HEK293 (cell line): ENCODE results near the gene CDK19.

Experiments
- CTCF ChIA-PET: fragments of 350-600 bp; formaldehyde crosslinking; extraction: SDS; loops from one replicate; lab custom pipeline; 2021; ENCODE audit warnings: antibody characterized with exemption; lab: Yijun Ruan, JAX
- POLR2A ChIA-PET: fragments of 300-600 bp; formaldehyde crosslinking; extraction: SDS; loops from one replicate; lab custom pipeline; 2020; ENCODE audit warnings: antibody characterized with exemption, inconsistent platforms; lab: Yijun Ruan, JAX
- H3K27ac ChIP-seq: fragments of 200-500 bp; sonication (Bioruptor generic); 2 replicates; pipeline ENCODE4 v1.5.1; 2014; ENCODE audit warnings: low read depth, low read length, control low read depth, inconsistent platforms; ENCODE audit errors: extremely low read depth
- H3K36me3 ChIP-seq, 2 experiments: fragments of 200-500 bp in 1 of 2; sonication (Bioruptor generic) in 1 of 2; 1 replicate in 1 of 2; 2 replicates in 1 of 2; pipeline ENCODE4 v1.5.1; 2014 to 2017; ENCODE audit warnings: inconsistent platforms in 2 of 2, low read length in 2 of 2; ENCODE audit not compliant: control insufficient read depth in 2 of 2, insufficient read depth in 1 of 2
- H3K4me1 ChIP-seq: fragments of 200-500 bp; sonication (Bioruptor generic); 2 replicates; pipeline ENCODE4 v1.5.1; 2014; ENCODE audit warnings: mild to moderate bottlenecking, low read length, inconsistent platforms; ENCODE audit not compliant: control insufficient read depth, insufficient read depth
- H3K4me3 ChIP-seq: 2 replicates; pipeline ENCODE4 v1.5.1; 2011; ENCODE audit warnings: low read depth, mild to moderate bottlenecking, control low read depth, low read length, moderate library complexity
- H3K9me3 ChIP-seq: fragments of 200-500 bp; sonication (Bioruptor generic); 2 replicates; pipeline ENCODE4 v1.5.1; 2014; ENCODE audit warnings: low read depth, low read length, inconsistent platforms; ENCODE audit not compliant: control insufficient read depth, insufficient read depth
- GLI4 ChIP-seq: fragments of 450-650 bp; formaldehyde crosslinking; IDR thresholded peaks from 2 replicates; pipeline ENCODE4 v1.5.1; 2016; ENCODE audit warnings: missing biosample characterization, missing genetic modification characterization
- KLF16 ChIP-seq: fragments of 450-650 bp; formaldehyde crosslinking; IDR thresholded peaks from 2 replicates; pipeline ENCODE4 v1.5.1; 2017; ENCODE audit warnings: missing biosample characterization, missing genetic modification characterization
- PATZ1 ChIP-seq: fragments of 450-650 bp; formaldehyde crosslinking; IDR thresholded peaks from 2 replicates; pipeline ENCODE4 v1.5.1; 2016; ENCODE audit warnings: missing biosample characterization, missing genetic modification characterization
- PRDM4 ChIP-seq: fragments of 450-650 bp; formaldehyde crosslinking; IDR thresholded peaks from 2 replicates; pipeline ENCODE4 v1.5.1; 2017; ENCODE audit warnings: missing biosample characterization, missing genetic modification characterization
- TRIM28 ChIP-seq: IDR thresholded peaks from 2 replicates; pipeline ENCODE4 v1.6.1; 2011; ENCODE audit warnings: low read length, control low read depth, borderline replicate concordance
- TSHZ1 ChIP-seq: fragments of 450-650 bp; formaldehyde crosslinking; IDR thresholded peaks from 2 replicates; pipeline ENCODE4 v1.5.1; 2016; ENCODE audit warnings: missing biosample characterization, missing genetic modification characterization, borderline replicate concordance
- ZFP41 ChIP-seq: fragments of 450-650 bp; formaldehyde crosslinking; IDR thresholded peaks from 2 replicates; pipeline ENCODE4 v1.5.1; 2016; ENCODE audit warnings: missing biosample characterization, missing genetic modification characterization, borderline replicate concordance
- ZNF214 ChIP-seq: fragments of 450-650 bp; formaldehyde crosslinking; IDR thresholded peaks from 2 replicates; pipeline ENCODE4 v1.5.1; 2017; ENCODE audit warnings: missing biosample characterization, mild to moderate bottlenecking, missing genetic modification characterization, borderline replicate concordance
- ZNF311 ChIP-seq: fragments of 450-650 bp; formaldehyde crosslinking; IDR thresholded peaks from 2 replicates; pipeline ENCODE4 v1.5.1; 2017; ENCODE audit warnings: missing biosample characterization, missing genetic modification characterization, borderline replicate concordance
- ZNF391 ChIP-seq: fragments of 450-650 bp; formaldehyde crosslinking; IDR thresholded peaks from 2 replicates; pipeline ENCODE4 v1.5.1; 2016; ENCODE audit warnings: low read depth, missing biosample characterization, missing genetic modification characterization, borderline replicate concordance
- ZNF513 ChIP-seq: fragments of 450-650 bp; IDR thresholded peaks from 2 replicates; pipeline ENCODE4 v1.5.1; 2018; ENCODE audit warnings: missing biosample characterization, missing genetic modification characterization
- ZNF585B ChIP-seq: fragments of 450-650 bp; formaldehyde crosslinking; IDR thresholded peaks from 2 replicates; pipeline ENCODE4 v1.5.1; 2016; ENCODE audit warnings: missing biosample characterization, missing genetic modification characterization
- ZNF624 ChIP-seq: fragments of 450-650 bp; formaldehyde crosslinking; IDR thresholded peaks from 2 replicates; pipeline ENCODE4 v1.5.1; 2017; ENCODE audit warnings: missing biosample characterization, missing genetic modification characterization
- ZNF626 ChIP-seq: fragments of 450-650 bp; sonication (Bioruptor Pico); formaldehyde crosslinking; IDR thresholded peaks from 2 replicates; pipeline ENCODE4 v1.5.1; 2018; ENCODE audit warnings: missing biosample characterization, missing genetic modification characterization, inconsistent platforms
- ZNF645 ChIP-seq: fragments of 450-650 bp; formaldehyde crosslinking; IDR thresholded peaks from 2 replicates; pipeline ENCODE4; 2016; ENCODE audit warnings: missing biosample characterization, missing genetic modification characterization
- ZNF664 ChIP-seq: fragments of 450-650 bp; formaldehyde crosslinking; IDR thresholded peaks from 2 replicates; pipeline ENCODE4 v1.5.1; 2016; ENCODE audit warnings: missing biosample characterization, missing genetic modification characterization
- ZNF776 ChIP-seq: fragments of 450-650 bp; formaldehyde crosslinking; IDR thresholded peaks from 2 replicates; pipeline ENCODE4 v1.5.0; 2017; ENCODE audit warnings: missing biosample characterization, missing genetic modification characterization, borderline replicate concordance
- ZNF777 ChIP-seq: fragments of 450-650 bp; formaldehyde crosslinking; IDR thresholded peaks from 2 replicates; pipeline ENCODE4 v1.5.1; 2017; ENCODE audit warnings: missing biosample characterization, missing genetic modification characterization, borderline replicate concordance
- TF ChIP-seq, protein P1 (sequence below): fragments of 450-650 bp; formaldehyde crosslinking; IDR thresholded peaks from 2 replicates; pipeline ENCODE4 v1.5.1; 2016; ENCODE audit warnings: missing biosample characterization, missing genetic modification characterization
- TF ChIP-seq, protein P2 (sequence below): fragments of 450-650 bp; formaldehyde crosslinking; IDR thresholded peaks from 2 replicates; pipeline ENCODE4 v1.5.1; 2016; ENCODE audit warnings: missing biosample characterization, missing genetic modification characterization, borderline replicate concordance

The CDK19 gene

GRCh38 chr6:110628330-110628729 lies 186.9 kb downstream of the CDK19 start (continued):
- TF ChIP-seq ZNF311 (tag by site-specific recombination) (no peak), ZNF626 (tag by site-specific recombination) (no peak)

- TF ChIP-seq ZNF645 = no peak
- TF ChIP-seq ZNF776 (tag by site-specific recombination) = no peak
- no peak for TF ChIP-seq ZNF391 (tag by site-specific recombination)
- TF ChIP-seq, protein P1, sequence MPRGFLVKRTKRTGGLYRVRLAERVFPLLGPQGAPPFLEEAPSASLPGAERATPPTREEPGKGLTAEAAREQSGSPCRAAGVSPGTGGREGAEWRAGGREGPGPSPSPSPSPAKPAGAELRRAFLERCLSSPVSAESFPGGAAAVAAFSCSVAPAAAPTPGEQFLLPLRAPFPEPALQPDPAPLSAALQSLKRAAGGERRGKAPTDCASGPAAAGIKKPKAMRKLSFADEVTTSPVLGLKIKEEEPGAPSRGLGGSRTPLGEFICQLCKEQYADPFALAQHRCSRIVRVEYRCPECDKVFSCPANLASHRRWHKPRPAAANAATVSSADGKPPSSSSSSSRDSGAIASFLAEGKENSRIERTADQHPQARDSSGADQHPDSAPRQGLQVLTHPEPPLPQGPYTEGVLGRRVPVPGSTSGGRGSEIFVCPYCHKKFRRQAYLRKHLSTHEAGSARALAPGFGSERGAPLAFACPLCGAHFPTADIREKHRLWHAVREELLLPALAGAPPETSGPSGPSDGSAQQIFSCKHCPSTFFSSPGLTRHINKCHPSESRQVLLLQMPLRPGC = no peak
- no peak for TF ChIP-seq TRIM28
- no peak for TF ChIP-seq ZNF214
- TF ChIP-seq ZNF585B = no peak
- TF ChIP-seq GLI4 (tag by site-specific recombination) = no peak
- no peak for TF ChIP-seq KLF16
- TF ChIP-seq, protein P2, sequence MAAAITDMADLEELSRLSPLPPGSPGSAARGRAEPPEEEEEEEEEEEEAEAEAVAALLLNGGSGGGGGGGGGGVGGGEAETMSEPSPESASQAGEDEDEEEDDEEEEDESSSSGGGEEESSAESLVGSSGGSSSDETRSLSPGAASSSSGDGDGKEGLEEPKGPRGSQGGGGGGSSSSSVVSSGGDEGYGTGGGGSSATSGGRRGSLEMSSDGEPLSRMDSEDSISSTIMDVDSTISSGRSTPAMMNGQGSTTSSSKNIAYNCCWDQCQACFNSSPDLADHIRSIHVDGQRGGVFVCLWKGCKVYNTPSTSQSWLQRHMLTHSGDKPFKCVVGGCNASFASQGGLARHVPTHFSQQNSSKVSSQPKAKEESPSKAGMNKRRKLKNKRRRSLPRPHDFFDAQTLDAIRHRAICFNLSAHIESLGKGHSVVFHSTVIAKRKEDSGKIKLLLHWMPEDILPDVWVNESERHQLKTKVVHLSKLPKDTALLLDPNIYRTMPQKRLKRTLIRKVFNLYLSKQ (tag by site-specific recombination) = no peak
- no peak for TF ChIP-seq ZNF513 (tag by site-specific recombination)
- no peak for TF ChIP-seq ZFP41 (tag by site-specific recombination)
- POLR2A ChIA-PET = no interaction called here
Measured at GRCh38 chr6:110626442-110626841, 188.8 kb downstream of the CDK19 start.

DNA sequence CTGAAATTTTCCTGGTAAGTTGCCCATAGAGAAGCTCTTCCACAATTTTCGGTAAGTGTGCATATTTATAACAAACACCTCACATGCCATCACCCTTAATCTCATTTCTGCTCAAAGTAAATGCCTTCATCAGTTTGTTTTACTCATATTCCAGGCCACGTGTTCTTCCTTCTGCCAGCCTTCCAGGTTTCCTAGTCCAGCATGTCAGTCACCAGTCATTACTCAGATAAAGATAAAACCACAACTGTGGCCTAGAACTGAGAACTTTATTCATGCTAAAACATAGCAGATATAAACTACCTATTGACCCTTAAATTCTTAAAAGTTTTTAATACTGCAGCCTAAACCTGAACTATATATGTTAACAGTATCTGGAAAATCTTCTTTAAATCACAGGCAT lies 189.4 kb downstream of the CDK19 start:
- POLR2A ChIA-PET = no interaction called here
- H3K27ac ChIP-seq = no peak overlapping the region
- CTCF ChIA-PET = no interaction called here
- no peak for TF ChIP-seq ZNF664 (tag by site-specific recombination)
- TF ChIP-seq PATZ1 = no peak
- no peak for TF ChIP-seq TSHZ1 (tag by site-specific recombination)
- no peak for TF ChIP-seq ZNF624 (tag by site-specific recombination)
- TF ChIP-seq ZNF777 (tag by site-specific recombination) = no peak
- TF ChIP-seq PRDM4 (tag by site-specific recombination) = no peak

More at GRCh38 chr6:110626442-110626841, 188.8 kb downstream of the CDK19 start:
- CTCF ChIA-PET = no interaction called here
- no peak overlapping the region for H3K27ac ChIP-seq
- H3K4me1 ChIP-seq = peaks cover 5% of the 10 kb centered on the region
- no peak overlapping the region for H3K4me3 ChIP-seq
- H3K36me3 ChIP-seq = peaks cover 0 to 12% of the 10 kb centered on the region in 2 experiments; a peak in 1 of 3 replicates
- no peaks in the 10 kb centered on the region for H3K9me3 ChIP-seq

More for the DNA sequence above, 189.4 kb downstream of the CDK19 start:
- H3K36me3 ChIP-seq = peaks cover 0 to 14% of the 10 kb centered on the region in 2 experiments; a peak in 1 of 3 replicates
- no peaks in the 10 kb centered on the region for H3K9me3 ChIP-seq
- peaks cover 5% of the 10 kb centered on the region for H3K4me1 ChIP-seq
- H3K4me3 ChIP-seq = no peak overlapping the region
